IMR-90 (cell line): Measurements from ENCODE around the gene ELP2.

Source experiments
- CEBPB ChIP-seq: IDR thresholded peaks from 2 replicates; pipeline ENCODE4 v1.6.1; 2012; ENCODE audit warnings: low read depth, low read length, improper control_type of control experiment
- MXI1 ChIP-seq: IDR thresholded peaks from 2 replicates; pipeline ENCODE4 v1.6.1; 2012; ENCODE audit warnings: low read depth, mild to moderate bottlenecking, low read length, moderate library complexity, borderline replicate concordance
- POLR2A ChIP-seq: IDR thresholded peaks from 2 replicates; pipeline ENCODE4 v1.6.1; 2012; ENCODE audit warnings: mild to moderate bottlenecking, low read depth, low read length
- RFX5 ChIP-seq: IDR thresholded peaks from 2 replicates; pipeline ENCODE4 v1.8.0; 2012; ENCODE audit warnings: low read depth, mild to moderate bottlenecking, low read length, moderate library complexity
- TF ChIP-seq, protein P1 (sequence below): conservative IDR thresholded peaks from 2 replicates; pipeline ENCODE4 v1.5.1; 2012; ENCODE audit warnings: mild to moderate bottlenecking, low read depth, low read length, improper control_type of control experiment
- TF ChIP-seq, protein P2 (sequence below): fragments of 150-350 bp; IDR thresholded peaks from 2 replicates; pipeline ENCODE4 v1.6.1; 2017; ENCODE audit warnings: mild to moderate bottlenecking, antibody characterized with exemption, low read length, low read depth

- no peak for TF ChIP-seq CEBPB
- TF ChIP-seq, protein P1, sequence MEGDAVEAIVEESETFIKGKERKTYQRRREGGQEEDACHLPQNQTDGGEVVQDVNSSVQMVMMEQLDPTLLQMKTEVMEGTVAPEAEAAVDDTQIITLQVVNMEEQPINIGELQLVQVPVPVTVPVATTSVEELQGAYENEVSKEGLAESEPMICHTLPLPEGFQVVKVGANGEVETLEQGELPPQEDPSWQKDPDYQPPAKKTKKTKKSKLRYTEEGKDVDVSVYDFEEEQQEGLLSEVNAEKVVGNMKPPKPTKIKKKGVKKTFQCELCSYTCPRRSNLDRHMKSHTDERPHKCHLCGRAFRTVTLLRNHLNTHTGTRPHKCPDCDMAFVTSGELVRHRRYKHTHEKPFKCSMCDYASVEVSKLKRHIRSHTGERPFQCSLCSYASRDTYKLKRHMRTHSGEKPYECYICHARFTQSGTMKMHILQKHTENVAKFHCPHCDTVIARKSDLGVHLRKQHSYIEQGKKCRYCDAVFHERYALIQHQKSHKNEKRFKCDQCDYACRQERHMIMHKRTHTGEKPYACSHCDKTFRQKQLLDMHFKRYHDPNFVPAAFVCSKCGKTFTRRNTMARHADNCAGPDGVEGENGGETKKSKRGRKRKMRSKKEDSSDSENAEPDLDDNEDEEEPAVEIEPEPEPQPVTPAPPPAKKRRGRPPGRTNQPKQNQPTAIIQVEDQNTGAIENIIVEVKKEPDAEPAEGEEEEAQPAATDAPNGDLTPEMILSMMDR: no peak
- no peak for TF ChIP-seq RFX5
- no peak for TF ChIP-seq MXI1
- no peak for TF ChIP-seq POLR2A
- TF ChIP-seq, protein P2, sequence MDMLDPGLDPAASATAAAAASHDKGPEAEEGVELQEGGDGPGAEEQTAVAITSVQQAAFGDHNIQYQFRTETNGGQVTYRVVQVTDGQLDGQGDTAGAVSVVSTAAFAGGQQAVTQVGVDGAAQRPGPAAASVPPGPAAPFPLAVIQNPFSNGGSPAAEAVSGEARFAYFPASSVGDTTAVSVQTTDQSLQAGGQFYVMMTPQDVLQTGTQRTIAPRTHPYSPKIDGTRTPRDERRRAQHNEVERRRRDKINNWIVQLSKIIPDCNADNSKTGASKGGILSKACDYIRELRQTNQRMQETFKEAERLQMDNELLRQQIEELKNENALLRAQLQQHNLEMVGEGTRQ: no peak
Observed at GRCh38 chr18:36139245-36139644, 9.5 kb downstream of the ELP2 start.
